Measurements from ENCODE around the gene NRM. TPM values are rescaled to one million over a fixed set of nuclear protein-coding genes. Genes with fewer than 3 reads are reported as not detected.

Gene NRM
- total RNA-seq, 4 donors from 2014 or later: 2.7 to 13.8 (median 2.7) TPM; not detected in 1

- Histone ChIP-seq H3K4me1 (peaks cover 6 to 86% (median 37%) of the 10 kb centered on the region in 4 donors), H3K4me3 (peak overlapping the region; percentile 63 to 81 (median 68)), H3K9me3 (no peaks in the 10 kb centered on the region), H3K27me3 (no peaks in the 10 kb centered on the region), H3K36me3 (no peaks in the 10 kb centered on the region), H3K27ac (peak overlapping the region; percentile 93 to 99 (median 96))
- 45% methylated on average over 5 to 29 of the region's 29 CpGs for WGBS, 2 donors (ENCODE audit: low coverage in 1 of 2)
- intact Hi-C loops (cut with DNase I; ENCODE audit: low total_unique reads) (loop anchor here (2.0 to 5.0 kb wide), 2 partner anchors 31 to 68 kb away; partner anchors contain the start of genes MDC1, MRPS18B and PPP1R10), in situ Hi-C loops (cut with MboI; ENCODE audit: low pct_ligation_motif_present in 1 of 4, low pct_unique_long_range_greater_than_20kb in 1 of 4, low sequenced_read_pairs in 3 of 4) (no loop called here)
- TF ChIP-seq CTCF (IDR thresholded peaks at IDR 0.05) (peak in 1 of 5 experiments; percentile 4), POLR2AphosphoS5 (IDR thresholded peaks at IDR 0.05) (no peak)
- peak; percentile 36 for DNase-seq
Observed at GRCh38 chr6:30685157-30686008, 5.4 kb downstream of the NRM start.

DNA sequence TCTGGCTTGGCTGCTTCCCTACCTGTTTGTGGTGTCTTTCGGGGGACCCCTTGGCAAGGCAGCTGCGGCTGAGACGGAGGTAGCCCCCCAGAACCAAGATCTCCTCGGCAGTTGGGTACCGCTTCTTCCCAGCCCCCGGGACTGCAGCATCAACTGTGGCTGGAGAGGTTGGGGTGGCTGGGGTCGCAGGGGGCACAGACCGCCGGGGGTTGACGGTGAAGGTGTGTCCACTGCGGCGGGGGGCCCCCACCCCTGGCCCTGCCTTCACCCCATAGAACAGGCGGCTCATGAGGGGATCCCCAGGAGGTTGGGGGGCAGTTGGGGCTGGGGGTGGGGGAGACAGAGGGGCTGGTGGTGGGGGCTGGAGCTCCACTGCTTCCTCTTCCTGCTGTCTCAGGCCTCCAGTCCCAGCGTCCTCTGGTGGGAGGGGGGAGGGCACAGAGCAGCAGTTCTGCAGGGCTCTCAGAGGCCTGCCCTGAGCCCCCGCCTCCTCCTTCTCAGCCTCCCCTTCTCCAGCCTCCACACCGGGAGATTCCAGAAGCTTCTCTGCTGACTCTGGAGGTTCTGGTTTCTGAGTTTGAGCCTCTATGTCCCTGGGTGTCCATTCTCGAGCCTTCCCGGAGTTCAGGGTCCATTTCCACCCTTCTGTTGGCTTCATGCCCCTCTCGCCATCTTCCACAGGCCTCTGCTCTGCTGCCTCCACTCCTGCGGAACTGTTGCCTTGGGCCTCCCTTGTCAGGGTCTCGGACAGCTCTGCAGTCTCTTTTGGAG lies 6.2 kb downstream of the NRM start:
- H3K36me3 ChIP-seq: no peaks in the 10 kb centered on the region
- H3K9me3 ChIP-seq: no peaks in the 10 kb centered on the region
- intact Hi-C loops (cut with DNase I; ENCODE audit: low total_unique reads): loop anchor here (5.0 kb wide), 2 partner anchors 67 to 128 kb away; partner anchors contain the start of genes MRPS18B and PPP1R10
- WGBS, 2 donors (ENCODE audit: low coverage in 1 of 2): 38% methylated on average over 18 of the region's 21 CpGs; no CpG with 5 or more reads in 1 of the 2 donors
- in situ Hi-C loops (cut with MboI; ENCODE audit: low pct_ligation_motif_present in 1 of 4, low pct_unique_long_range_greater_than_20kb in 1 of 4, low sequenced_read_pairs in 3 of 4): loop anchor here in 2 of 4 donors (5.0 kb wide), 2 partner anchors 33 to 38 kb away; partner anchors contain the start of genes MDC1 (in 1 of the 2) and TUBB (in 1 of the 2)
- peak overlapping the region; percentile 63 to 81 (median 68) for H3K4me3 ChIP-seq
- H3K27ac ChIP-seq: peak overlapping the region; percentile 93 to 99 (median 96)
- DNase-seq: peak; percentile 67
- no peaks in the 10 kb centered on the region for H3K27me3 ChIP-seq
- peaks cover 0 to 86% (median 38%) of the 10 kb centered on the region in 4 donors for H3K4me1 ChIP-seq
- no peak for TF ChIP-seq CTCF (IDR thresholded peaks at IDR 0.05)

DNA sequence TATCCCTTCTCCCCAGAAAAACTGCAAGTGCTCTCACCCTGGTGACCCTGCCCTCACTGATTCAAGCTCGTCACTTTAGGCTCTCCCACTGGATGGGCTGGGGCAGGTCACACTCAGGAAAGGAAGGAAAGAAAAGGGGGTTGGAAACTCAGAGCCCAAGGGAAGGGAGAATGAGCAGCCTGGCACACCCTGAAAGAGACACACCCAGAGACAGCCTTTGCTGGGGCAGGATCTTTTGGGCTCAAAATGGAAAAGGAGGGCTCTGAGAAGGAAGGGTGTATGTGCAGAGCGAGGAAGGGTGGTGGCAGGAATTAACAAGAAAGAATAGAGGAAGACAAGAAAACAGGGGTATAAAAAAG lies 6.8 kb downstream of the NRM start:
- intact Hi-C loops (cut with DNase I; ENCODE audit: low total_unique reads): loop anchor here (5.0 kb wide), 1 partner anchor 128 kb away; no protein-coding TSS in a partner anchor
- Histone ChIP-seq H3K4me3 (peak overlapping the region; percentile 63 to 81 (median 68)), H3K9me3 (no peaks in the 10 kb centered on the region), H3K4me1 (peaks cover 0 to 86% (median 43%) of the 10 kb centered on the region in 4 donors), H3K27ac (peak overlapping the region; percentile 93 to 99 (median 96)), H3K36me3 (no peaks in the 10 kb centered on the region), H3K27me3 (no peaks in the 10 kb centered on the region)
- 20 to 56% methylated on average over 1 to 2 of the region's 2 CpGs for WGBS, 2 donors (ENCODE audit: low coverage in 1 of 2)
- in situ Hi-C loops (cut with MboI; ENCODE audit: low pct_ligation_motif_present in 1 of 4, low pct_unique_long_range_greater_than_20kb in 1 of 4, low sequenced_read_pairs in 3 of 4): loop anchor here in 2 of 4 donors (5.0 kb wide), 2 partner anchors 33 to 38 kb away; partner anchors contain the start of genes MDC1 (in 1 of the 2) and TUBB (in 1 of the 2)
- DNase-seq: no peak
- TF ChIP-seq POLR2AphosphoS5 (IDR thresholded peaks at IDR 0.05) (no peak), EP300 (IDR thresholded peaks at IDR 0.05; ENCODE audit: low read depth) (no peak), CTCF (IDR thresholded peaks at IDR 0.05) (no peak), POLR2A (IDR thresholded peaks at IDR 0.05) (no peak)

Measured in transverse colon (tissue), 4 donors.